Limb (tissue), 2 donors: Measurements from ENCODE around the gene SP100.

Experiments used
- DNase-seq, 2 donors: peaks; one replicate each; pipeline ENCODE4 v3.0.0-alpha.2; 2016; ENCODE audit errors: extremely low spot score in 2 of 2

The SP100 gene

GRCh38 chr2:230540332-230540731 lies 124.3 kb downstream of the SP100 start:
- DNase-seq, result no peak

GRCh38 chr2:230541934-230542380 lies 126.0 kb downstream of the SP100 start:
- DNase-seq, result no peak

- no peak for DNase-seq
Observed at GRCh38 chr2:230542751-230543150, 126.8 kb downstream of the SP100 start.

GRCh38 chr2:230552181-230552580 lies 136.2 kb downstream of the SP100 start:
- DNase-seq, result no peak

- DNase-seq, result no peak
Observed at GRCh38 chr2:230557065-230557464, 141.1 kb downstream of the SP100 start.

- DNase-seq, result no peak
Observed at GRCh38 chr2:230564805-230565779, 149.1 kb downstream of the SP100 start.

GRCh38 chr2:230569298-230569697 lies 153.3 kb downstream of the SP100 start:
- DNase-seq, result no peak

- no peak for DNase-seq
Observed at GRCh38 chr2:230570987-230571386, 155.0 kb downstream of the SP100 start.

- DNase-seq, result no peak
Observed at GRCh38 chr2:230575642-230576324, 159.8 kb downstream of the SP100 start.

GRCh38 chr2:230577114-230577513 lies 161.1 kb downstream of the SP100 start:
- no peak for DNase-seq

- DNase-seq, result no peak
Observed at GRCh38 chr2:230578106-230578505, 162.1 kb downstream of the SP100 start.

GRCh38 chr2:230582851-230583283 lies 166.9 kb downstream of the SP100 start:
- no peak for DNase-seq

- no peak for DNase-seq
Observed at GRCh38 chr2:230583581-230583980, 167.6 kb downstream of the SP100 start.

- DNase-seq, result no peak
Observed at GRCh38 chr2:230586328-230586982, 170.5 kb downstream of the SP100 start.

- no peak for DNase-seq
Observed at GRCh38 chr2:230589025-230589424, 173.0 kb downstream of the SP100 start.

- no peak for DNase-seq
Observed at GRCh38 chr2:230589497-230590015, 173.6 kb downstream of the SP100 start.

GRCh38 chr2:230590333-230590732 lies 174.3 kb downstream of the SP100 start:
- no peak for DNase-seq

GRCh38 chr2:230591850-230592249 lies 175.8 kb downstream of the SP100 start:
- DNase-seq, result no peak

- no peak for DNase-seq
Observed at GRCh38 chr2:230592775-230593174, 176.8 kb downstream of the SP100 start.
